ENCODE results near the gene CAMK1D.

- TF ChIP-seq ZSCAN30 (tag by site-specific recombination; IDR thresholded peaks at IDR 0.05) (no peak), ZNF654 (tag by site-specific recombination; IDR thresholded peaks at IDR 0.05; ENCODE audit: low read depth) (no peak), CTCF (tag by site-specific recombination; IDR thresholded peaks at IDR 0.05) (no peak), ZNF133 (tag by site-specific recombination; IDR thresholded peaks at IDR 0.05) (no peak), ZNF645 (tag by site-specific recombination; IDR thresholded peaks at IDR 0.05) (no peak), ZNF639 (tag by site-specific recombination; IDR thresholded peaks at IDR 0.05) (no peak)
- TF ChIP-seq, protein P1, sequence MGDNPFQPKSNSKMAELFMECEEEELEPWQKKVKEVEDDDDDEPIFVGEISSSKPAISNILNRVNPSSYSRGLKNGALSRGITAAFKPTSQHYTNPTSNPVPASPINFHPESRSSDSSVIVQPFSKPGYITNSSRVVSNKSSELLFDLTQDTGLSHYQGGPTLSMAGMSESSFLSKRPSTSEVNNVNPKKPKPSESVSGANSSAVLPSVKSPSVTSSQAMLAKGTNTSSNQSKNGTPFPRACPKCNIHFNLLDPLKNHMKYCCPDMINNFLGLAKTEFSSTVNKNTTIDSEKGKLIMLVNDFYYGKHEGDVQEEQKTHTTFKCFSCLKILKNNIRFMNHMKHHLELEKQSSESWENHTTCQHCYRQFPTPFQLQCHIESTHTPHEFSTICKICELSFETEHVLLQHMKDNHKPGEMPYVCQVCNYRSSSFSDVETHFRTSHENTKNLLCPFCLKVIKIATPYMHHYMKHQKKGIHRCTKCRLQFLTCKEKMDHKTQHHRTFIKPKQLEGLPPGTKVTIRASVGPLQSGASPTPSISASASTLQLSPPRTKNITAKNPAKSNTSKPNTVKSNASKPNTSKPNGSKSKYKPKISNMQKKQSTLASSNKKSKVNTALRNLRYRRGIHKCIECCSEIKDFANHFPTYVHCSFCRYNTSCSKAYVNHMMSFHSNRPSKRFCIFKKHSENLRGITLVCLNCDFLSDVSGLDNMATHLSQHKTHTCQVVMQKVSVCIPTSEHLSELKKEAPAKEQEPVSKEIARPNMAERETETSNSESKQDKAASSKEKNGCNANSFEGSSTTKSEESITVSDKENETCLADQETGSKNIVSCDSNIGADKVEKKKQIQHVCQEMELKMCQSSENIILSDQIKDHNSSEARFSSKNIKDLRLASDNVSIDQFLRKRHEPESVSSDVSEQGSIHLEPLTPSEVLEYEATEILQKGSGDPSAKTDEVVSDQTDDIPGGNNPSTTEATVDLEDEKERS (tag by site-specific recombination; IDR thresholded peaks at IDR 0.05), result no peak
- TF ChIP-seq, protein P2, sequence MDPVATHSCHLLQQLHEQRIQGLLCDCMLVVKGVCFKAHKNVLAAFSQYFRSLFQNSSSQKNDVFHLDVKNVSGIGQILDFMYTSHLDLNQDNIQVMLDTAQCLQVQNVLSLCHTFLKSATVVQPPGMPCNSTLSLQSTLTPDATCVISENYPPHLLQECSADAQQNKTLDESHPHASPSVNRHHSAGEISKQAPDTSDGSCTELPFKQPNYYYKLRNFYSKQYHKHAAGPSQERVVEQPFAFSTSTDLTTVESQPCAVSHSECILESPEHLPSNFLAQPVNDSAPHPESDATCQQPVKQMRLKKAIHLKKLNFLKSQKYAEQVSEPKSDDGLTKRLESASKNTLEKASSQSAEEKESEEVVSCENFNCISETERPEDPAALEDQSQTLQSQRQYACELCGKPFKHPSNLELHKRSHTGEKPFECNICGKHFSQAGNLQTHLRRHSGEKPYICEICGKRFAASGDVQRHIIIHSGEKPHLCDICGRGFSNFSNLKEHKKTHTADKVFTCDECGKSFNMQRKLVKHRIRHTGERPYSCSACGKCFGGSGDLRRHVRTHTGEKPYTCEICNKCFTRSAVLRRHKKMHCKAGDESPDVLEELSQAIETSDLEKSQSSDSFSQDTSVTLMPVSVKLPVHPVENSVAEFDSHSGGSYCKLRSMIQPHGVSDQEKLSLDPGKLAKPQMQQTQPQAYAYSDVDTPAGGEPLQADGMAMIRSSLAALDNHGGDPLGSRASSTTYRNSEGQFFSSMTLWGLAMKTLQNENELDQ (tag by site-specific recombination; IDR thresholded peaks at IDR 0.05; ENCODE audit: low read depth), result no peak
Observed at GRCh38 chr10:12814166-12814565, 464.8 kb downstream of the CAMK1D start.

Data from HEK293 (cell line).